ENCODE measurements around the gene RPL38.

The RPL38 gene

GRCh38 chr17:74160656-74161502 is 42.6 kb upstream of the RPL38 start:
- no peak overlapping the region for H3K4me3 ChIP-seq (ENCODE audit: low read length)
- H3F3A ChIP-seq (ENCODE audit: control insufficient read depth, insufficient read depth) = no peaks in the 10 kb centered on the region
- no peak for TF ChIP-seq EZH2phosphoT487 (IDR thresholded peaks at IDR 0.05; ENCODE audit: borderline replicate concordance, low read length)
- no peak for TF ChIP-seq CTCF (IDR thresholded peaks at IDR 0.05; ENCODE audit: low read depth, low read length, poor library complexity, severe bottlenecking)
- H3K27ac ChIP-seq (ENCODE audit: low read depth, low read length) = no peak overlapping the region
- no peaks in the 10 kb centered on the region for H3K36me3 ChIP-seq (ENCODE audit: control insufficient read depth, low read length)
- no peaks in the 10 kb centered on the region for H4K20me1 ChIP-seq (ENCODE audit: control insufficient read depth, insufficient read depth, low read depth, low read length)
- no peaks in the 10 kb centered on the region for H3K9me3 ChIP-seq (ENCODE audit: control insufficient read depth, insufficient read depth, low read length)
- peaks cover 5% of the 10 kb centered on the region for H3K4me1 ChIP-seq (ENCODE audit: control insufficient read depth, low read length)
- H3K9me2 ChIP-seq (replicated peaks; ENCODE audit: control insufficient read depth, low read length) = no peaks in the 10 kb centered on the region
- H3K79me2 ChIP-seq (ENCODE audit: control insufficient read depth, low read length) = no peaks in the 10 kb centered on the region
- H3K27me3 ChIP-seq (ENCODE audit: control insufficient read depth, low read length) = peaks cover 10% of the 10 kb centered on the region
- no peak overlapping the region for H3K4me2 ChIP-seq (ENCODE audit: low read length)

DNA sequence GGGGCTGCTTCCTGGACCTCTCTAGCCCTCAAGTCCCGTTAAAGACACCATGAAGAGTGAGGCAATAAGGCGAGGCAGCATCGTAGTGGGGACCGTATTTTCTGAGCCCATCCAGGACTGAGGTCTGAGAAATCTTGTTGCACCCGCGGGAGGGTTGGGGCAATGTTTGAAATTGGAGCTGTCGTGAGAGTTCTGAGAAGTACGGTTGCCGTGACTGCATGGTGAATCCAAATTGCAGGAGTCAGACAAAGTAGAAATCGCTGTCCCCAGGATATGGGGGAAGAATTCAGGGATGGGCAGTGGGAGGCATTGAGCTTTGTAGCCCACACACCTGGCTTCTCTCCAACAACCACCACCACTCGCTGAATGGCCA is 42.0 kb upstream of the RPL38 start:
- H3K4me2 ChIP-seq (ENCODE audit: low read length) = no peak overlapping the region
- H4K20me1 ChIP-seq (ENCODE audit: control insufficient read depth, insufficient read depth, low read depth, low read length) = no peaks in the 10 kb centered on the region
- H3K27ac ChIP-seq (ENCODE audit: low read depth, low read length) = no peak overlapping the region
- no peaks in the 10 kb centered on the region for H3K79me2 ChIP-seq (ENCODE audit: control insufficient read depth, low read length)
- no peaks in the 10 kb centered on the region for H3K36me3 ChIP-seq (ENCODE audit: control insufficient read depth, low read length)
- H3K9me3 ChIP-seq (ENCODE audit: control insufficient read depth, insufficient read depth, low read length) = no peaks in the 10 kb centered on the region
- H3K4me3 ChIP-seq (ENCODE audit: low read length) = no peak overlapping the region
- TF ChIP-seq EZH2phosphoT487 (IDR thresholded peaks at IDR 0.05; ENCODE audit: borderline replicate concordance, low read length) (no peak), CTCF (IDR thresholded peaks at IDR 0.05; ENCODE audit: low read depth, low read length, poor library complexity, severe bottlenecking) (no peak)
- no peaks in the 10 kb centered on the region for H3K9me2 ChIP-seq (replicated peaks; ENCODE audit: control insufficient read depth, low read length)
- peaks cover 11% of the 10 kb centered on the region for H3K27me3 ChIP-seq (ENCODE audit: control insufficient read depth, low read length)
- H3K4me1 ChIP-seq (ENCODE audit: control insufficient read depth, low read length) = peaks cover 10% of the 10 kb centered on the region
- H3F3A ChIP-seq (ENCODE audit: control insufficient read depth, insufficient read depth) = no peaks in the 10 kb centered on the region

GRCh38 chr17:74163271-74163821 is 40.1 kb upstream of the RPL38 start:
- H3K27me3 ChIP-seq (ENCODE audit: control insufficient read depth, low read length) = peaks cover 20% of the 10 kb centered on the region
- no peaks in the 10 kb centered on the region for H3K9me3 ChIP-seq (ENCODE audit: control insufficient read depth, insufficient read depth, low read length)
- TF ChIP-seq CTCF (IDR thresholded peaks at IDR 0.05; ENCODE audit: low read depth, low read length, poor library complexity, severe bottlenecking) (no peak), EZH2phosphoT487 (IDR thresholded peaks at IDR 0.05; ENCODE audit: borderline replicate concordance, low read length) (no peak)
- H3K36me3 ChIP-seq (ENCODE audit: control insufficient read depth, low read length) = no peaks in the 10 kb centered on the region
- H3K4me1 ChIP-seq (ENCODE audit: control insufficient read depth, low read length) = peaks cover 10% of the 10 kb centered on the region
- no peak overlapping the region for H3K27ac ChIP-seq (ENCODE audit: low read depth, low read length)
- no peaks in the 10 kb centered on the region for H3K9me2 ChIP-seq (replicated peaks; ENCODE audit: control insufficient read depth, low read length)
- no peaks in the 10 kb centered on the region for H4K20me1 ChIP-seq (ENCODE audit: control insufficient read depth, insufficient read depth, low read depth, low read length)
- no peak overlapping the region for H3K4me3 ChIP-seq (ENCODE audit: low read length)
- H3K79me2 ChIP-seq (ENCODE audit: control insufficient read depth, low read length) = no peaks in the 10 kb centered on the region
- no peak overlapping the region for H3K4me2 ChIP-seq (ENCODE audit: low read length)
- H3F3A ChIP-seq (ENCODE audit: control insufficient read depth, insufficient read depth) = no peaks in the 10 kb centered on the region

All from DOHH2 (cell line).